Limb (tissue), 2 donors: Measurements from ENCODE around the gene INAFM2.

ENCODE experiments used
- DNase-seq, 2 donors: peaks; one replicate each; pipeline ENCODE4 v3.0.0-alpha.2; 2016; ENCODE audit errors: extremely low spot score in 2 of 2

INAFM2 gene

GRCh38 chr15:40342416-40343320 lies 19.2 kb downstream of the INAFM2 start:
- DNase-seq, result no peak

- DNase-seq, result no peak
Measured at GRCh38 chr15:40343512-40343911, 20.0 kb downstream of the INAFM2 start.

GRCh38 chr15:40344217-40344616 lies 20.7 kb downstream of the INAFM2 start:
- DNase-seq, result no peak

DNA sequence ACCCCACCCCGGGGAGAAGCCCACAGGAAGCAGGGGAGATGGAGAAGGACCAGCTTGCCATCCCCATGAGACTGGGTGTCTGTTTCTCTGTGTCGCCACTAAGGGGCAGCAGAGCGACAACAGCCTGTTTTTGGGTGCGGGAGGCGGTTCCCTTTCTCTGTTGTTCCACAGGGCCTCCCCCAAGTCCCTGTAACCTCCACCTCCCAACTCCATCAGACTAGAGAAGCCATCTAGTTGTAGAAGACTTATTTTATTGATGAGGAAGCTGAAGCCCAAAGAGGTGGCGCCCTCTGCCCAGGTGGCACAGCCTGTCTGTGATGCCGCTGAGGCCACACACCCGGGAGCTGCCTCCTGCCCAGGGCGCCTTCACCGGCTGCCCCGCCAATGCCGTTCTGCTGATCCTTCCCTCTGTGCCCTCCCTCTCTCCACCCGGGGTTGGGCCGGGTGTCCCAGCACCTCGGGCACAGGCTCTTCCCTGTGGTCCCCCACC lies 21.2 kb downstream of the INAFM2 start:
- DNase-seq, result peak in 1 of 2 donors; percentile 61

DNA sequence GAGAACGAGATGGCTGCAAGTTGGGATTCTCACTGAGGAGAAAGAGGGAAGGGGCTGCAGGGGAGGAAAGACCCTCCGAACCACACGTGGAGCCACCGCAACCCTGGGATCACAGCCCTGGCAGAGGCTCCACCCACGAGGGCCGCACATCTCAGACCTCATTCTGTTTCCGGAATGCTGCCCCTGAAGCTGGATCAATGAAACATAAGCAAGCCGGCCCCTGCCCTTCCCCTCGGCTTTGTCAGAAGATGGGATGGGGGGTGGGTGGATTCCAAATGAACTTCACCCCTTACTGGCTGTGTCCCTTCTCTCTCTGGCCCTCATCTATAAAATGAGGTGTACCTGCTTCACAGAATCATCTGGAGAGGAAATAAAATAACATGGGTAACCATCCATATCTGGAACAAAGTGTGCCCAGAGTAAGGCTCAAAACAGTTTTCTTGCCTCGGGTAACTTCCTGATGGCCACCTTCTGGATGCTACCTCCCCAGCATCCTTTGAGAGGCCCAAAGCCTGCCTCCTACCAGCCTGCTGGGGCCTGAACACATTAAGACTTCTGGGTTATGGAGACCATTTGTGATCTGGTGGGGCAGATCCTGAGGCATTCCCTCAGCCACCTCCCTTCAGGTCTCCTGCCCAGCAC lies 21.9 kb downstream of the INAFM2 start:
- DNase-seq, result no peak

DNA sequence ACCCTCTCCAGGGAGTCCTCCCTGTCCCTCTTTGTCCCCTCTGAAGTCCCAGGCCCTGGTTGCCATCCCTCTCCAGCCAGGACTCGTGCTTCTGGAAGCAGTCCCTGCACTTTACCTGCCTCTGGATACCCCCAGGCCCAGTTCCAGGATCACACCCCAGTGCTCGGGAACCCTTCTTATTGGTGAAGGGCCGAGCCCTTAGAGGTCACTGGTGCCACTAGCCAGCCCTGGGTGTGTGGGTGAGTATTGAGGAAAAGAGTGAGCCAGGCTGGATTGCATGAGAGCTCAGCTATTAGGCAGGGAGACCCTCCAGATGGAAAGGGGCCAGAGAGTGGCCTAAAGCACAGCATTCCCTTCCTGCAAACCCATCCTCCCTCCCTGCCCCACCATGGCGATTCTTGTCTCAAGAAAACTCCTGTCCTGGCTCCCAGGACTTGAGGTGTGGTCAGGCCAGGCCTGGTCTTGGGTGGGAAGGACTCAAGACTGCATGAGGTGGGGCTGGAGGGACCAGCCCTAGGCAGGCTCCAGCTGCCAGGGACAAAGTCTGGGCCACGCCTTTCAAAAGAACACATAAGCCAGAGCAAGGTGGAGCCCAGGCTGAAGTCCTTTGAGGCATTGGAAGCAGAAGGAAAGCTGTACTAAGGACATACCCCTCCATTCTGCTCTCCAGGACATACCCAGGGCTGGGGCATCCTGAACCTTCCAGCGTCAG lies 22.5 kb downstream of the INAFM2 start:
- no peak for DNase-seq

DNA sequence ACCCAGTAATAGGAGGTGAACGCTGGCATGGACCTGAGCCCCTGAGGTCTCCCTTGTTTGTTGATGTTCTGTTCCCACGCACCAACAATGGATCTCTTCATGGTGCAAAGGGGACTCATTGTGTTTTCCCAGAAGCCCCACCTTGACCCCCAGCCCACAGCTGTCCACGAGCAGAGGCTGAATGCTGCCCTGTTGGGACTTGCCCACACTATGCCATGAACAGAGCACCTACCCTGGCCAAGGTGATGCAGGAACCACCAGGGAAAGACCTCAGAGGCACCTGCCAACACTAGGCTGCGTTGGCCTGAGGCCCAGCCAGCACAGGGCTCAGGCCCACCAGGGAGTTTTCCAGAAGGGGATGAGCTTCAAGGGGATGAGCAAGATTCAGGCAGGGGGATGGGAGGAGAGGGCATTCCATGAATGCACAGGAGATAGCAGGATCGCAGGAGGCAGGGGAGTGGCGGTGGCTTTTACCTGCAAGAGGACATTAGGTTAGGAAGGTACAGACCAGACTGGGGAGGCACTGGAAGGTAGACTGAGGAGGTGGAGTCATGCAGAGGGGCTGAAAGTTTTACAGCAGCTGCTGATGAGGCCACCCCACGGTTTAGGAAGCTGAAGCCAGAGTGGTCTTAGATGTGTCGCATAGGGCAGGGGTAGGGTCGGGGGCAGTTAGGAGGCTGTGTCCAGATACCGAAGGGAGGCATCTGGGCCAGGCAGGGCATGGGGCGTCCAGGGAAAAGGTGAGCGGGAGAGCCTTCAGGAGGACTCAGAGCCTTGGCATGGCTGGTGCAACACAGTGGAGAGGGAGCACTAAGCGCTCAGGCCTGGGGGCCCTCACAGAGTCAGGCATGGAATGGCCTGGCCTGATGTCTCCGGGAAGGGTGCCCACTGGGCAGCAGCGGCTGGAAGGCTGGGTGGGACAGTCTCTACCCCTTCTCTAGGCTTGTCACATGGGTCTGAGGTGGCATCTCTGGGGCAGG lies 23.4 kb downstream of the INAFM2 start:
- no peak for DNase-seq

- no peak for DNase-seq
Measured at GRCh38 chr15:40347559-40348473, 24.3 kb downstream of the INAFM2 start.

DNA sequence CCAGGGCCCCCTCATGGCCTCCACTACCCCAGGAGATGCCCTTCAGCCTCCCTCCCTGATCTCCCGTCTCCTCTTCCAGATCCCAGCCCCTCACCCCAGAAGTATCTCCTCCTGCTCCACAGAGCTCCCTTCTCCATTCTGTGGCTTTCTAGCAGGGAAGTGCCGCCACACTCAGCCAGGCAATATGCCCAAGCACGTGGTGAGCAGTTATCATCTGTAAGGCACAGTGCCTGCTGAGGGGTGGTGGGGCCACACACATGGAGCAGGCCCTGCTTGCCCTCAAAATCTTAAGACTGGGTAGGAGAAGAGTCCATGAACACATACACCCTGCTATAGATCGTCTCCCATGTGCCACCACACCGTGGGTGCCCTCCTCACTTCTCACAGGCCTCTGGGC lies 25.0 kb downstream of the INAFM2 start:
- no peak for DNase-seq

GRCh38 chr15:40349163-40349562 lies 25.7 kb downstream of the INAFM2 start:
- no peak for DNase-seq

- DNase-seq, result no peak
Measured at GRCh38 chr15:40352281-40352901, 28.9 kb downstream of the INAFM2 start.

GRCh38 chr15:40353697-40354096 lies 30.2 kb downstream of the INAFM2 start:
- no peak for DNase-seq

DNA sequence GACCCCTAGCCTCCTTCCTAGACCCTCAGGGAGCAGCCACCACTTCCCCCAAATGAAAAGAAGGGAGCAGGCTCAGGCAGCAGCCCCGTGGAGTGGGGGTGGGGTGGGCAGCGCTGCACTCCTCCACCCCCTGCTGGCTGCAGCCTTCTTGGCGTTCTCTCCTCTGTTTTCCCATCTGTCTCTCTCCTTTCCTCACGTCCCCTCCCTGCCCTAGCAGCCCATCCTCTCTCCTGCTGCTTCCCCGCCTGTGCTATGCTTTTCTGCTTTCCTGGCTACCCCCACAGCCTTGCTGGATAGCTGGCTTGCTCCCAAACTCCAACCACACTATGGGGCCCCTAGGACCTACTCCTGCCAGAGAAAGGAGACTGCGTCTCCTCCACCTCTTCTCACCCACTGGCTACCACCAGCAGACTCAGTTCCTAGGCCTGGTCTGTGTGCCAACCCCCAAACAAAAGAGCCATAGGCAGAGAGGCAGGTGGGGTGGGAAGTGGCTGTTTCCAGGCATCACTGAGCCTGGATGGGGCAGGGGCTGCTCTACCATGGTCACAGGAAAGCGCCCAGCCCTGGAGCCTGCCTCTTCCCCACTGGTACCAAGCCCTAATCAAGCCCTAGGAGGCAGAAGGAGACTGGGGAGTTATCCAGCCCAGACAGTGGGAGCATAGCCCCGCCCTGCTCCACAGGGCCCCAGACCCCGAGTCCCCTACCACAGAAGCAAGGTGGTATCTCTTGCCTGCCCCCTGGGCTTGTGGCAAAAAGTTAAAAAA lies 31.1 kb downstream of the INAFM2 start:
- peak; percentile 76 to 80 for DNase-seq

DNA sequence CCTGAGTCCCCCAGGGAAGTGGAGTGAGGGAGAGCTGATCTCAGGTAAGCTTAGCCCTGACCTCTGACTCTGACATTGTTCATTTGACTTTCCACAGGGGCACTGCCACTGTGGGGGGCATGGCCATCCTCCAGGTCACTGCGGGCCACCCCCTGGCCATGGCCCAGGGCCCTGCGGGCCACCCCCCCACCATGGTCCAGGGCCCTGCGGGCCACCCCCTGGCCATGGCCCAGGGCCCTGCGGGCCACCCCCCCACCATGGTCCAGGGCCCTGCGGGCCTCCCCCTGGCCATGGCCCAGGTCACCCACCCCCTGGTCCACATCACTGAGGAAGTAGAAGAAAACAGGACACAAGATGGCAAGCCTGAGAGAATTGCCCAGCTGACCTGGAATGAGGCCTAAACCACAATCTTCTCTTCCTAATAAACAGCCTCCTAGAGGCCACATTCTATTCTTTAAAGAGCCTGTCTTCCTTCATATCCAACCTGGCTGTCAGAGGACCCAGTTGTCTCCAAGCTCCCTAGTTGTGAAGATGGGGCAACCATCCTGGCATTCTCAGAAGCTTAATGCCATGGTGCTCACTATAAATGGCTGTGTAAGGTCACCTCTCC lies 32.6 kb downstream of the INAFM2 start:
- DNase-seq, result no peak

DNA sequence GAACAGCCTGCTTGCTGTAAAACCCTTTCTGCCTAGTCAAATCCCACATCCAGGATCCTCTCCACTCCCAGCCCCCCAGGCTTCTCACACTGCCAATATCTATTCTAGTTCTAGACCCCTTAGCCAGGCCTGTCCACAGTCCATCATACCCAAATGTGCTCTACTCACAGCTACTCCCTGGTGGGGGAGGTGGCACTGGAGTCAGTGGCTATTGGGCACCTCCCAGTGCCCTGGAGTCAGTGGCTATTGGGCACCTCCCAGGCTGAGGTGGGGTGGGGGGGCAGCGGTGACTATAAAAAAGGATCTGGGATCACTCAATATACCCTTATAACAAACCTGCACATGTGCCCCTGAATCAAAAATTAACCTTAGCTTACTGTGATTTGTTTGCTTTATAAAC lies 33.8 kb downstream of the INAFM2 start:
- DNase-seq, result no peak

DNA sequence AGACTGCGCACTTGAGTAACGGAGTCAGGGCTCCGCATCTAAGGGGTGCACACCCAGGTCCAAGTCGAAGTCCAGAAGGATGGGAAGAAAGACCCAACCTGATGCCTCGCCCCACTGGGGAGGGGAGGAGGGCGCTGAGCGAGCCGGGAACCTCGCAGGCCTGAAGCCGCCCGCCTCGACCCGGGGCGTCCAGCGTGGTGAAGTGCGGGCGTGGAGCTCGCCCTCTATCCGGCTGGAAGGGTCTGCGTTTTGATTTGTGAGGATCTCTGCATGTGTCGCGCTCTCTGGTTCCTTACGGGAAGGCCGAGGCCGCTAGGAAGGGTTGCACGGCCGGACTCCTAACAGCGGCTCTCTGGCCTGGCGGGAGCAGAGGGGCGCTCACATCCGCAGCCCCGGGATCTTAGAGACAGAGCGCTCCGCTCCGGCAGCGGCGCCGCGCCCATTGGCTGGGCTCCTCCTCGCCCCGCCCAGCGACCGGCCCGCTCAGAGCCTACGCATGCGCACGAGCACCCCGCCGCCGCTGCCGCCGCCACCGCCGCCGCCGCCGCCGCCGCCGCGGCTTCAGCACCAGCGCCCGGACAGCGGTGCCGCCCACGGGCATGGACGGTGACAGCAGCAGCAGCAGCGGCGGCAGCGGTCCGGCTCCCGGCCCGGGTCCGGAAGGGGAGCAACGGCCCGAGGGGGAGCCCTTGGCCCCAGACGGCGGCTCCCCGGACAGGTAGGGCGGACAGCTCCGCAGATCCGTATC lies 34.4 kb downstream of the INAFM2 start, which contains the start of gene DISP2:
DISP2 (plus strand) TSS at position 497 of the 748 bp plus-strand sequence; CDS start at position 600, 103 bp downstream.
- peak; percentile 90 to 95 for DNase-seq
